GM12878 (cell line): Measurements from ENCODE around the gene PCSK5.

Experiments used
- ATF3 ChIP-seq: IDR thresholded peaks from 2 replicates; pipeline ENCODE4 v1.6.1; 2011; ENCODE audit warnings: low read depth, mild to moderate bottlenecking, low read length, moderate library complexity, borderline replicate concordance; ENCODE audit errors: extremely low read depth
- BRCA1 ChIP-seq: IDR thresholded peaks from 2 replicates; pipeline ENCODE4 v1.6.1; 2011; ENCODE audit warnings: low read depth, low read length, improper control_type of control experiment
- CTCF ChIP-seq, 3 experiments: IDR thresholded peaks in 2 of 3; conservative IDR thresholded peaks in 1 of 3; 2 replicates each; pipeline ENCODE4 v1.5.1; 2011; ENCODE audit warnings: low read depth in 3 of 3, low read length in 3 of 3, mild to moderate bottlenecking in 3 of 3, control low read depth in 2 of 3, moderate library complexity in 2 of 3, inconsistent platforms in 1 of 3, mixed read lengths in 1 of 3; ENCODE audit not compliant: control insufficient read depth in 2 of 3, insufficient read depth in 1 of 3; ENCODE audit errors: extremely low read depth in 1 of 3
- E2F8 ChIP-seq: fragments of 450-650 bp; IDR thresholded peaks from 2 replicates; pipeline ENCODE4 v1.6.1; 2018; ENCODE audit warnings: mild to moderate bottlenecking, low read depth, moderate library complexity; ENCODE audit not compliant: partially characterized antibody
- EGR1 ChIP-seq, 2 experiments: IDR thresholded peaks; 1 replicate in 1 of 2; 2 replicates in 1 of 2; pipeline ENCODE4 v1.6.1; 2011 to 2012; ENCODE audit warnings: low read depth in 2 of 2, low read length in 2 of 2, borderline replicate concordance in 1 of 2, mild to moderate bottlenecking in 1 of 2, moderate library complexity in 1 of 2
- ELK1 ChIP-seq: IDR thresholded peaks from 2 replicates; pipeline ENCODE4 v1.6.1; 2012; ENCODE audit warnings: low read depth, low read length, improper control_type of control experiment
- HDGF ChIP-seq: fragments of 450-650 bp; IDR thresholded peaks from 2 replicates; pipeline ENCODE4 v1.6.1; 2016; ENCODE audit warnings: antibody characterized with exemption
- NR2C2 ChIP-seq: IDR thresholded peaks from 2 replicates; pipeline ENCODE4 v1.6.1; 2011; ENCODE audit warnings: borderline replicate concordance, low read depth; ENCODE audit not compliant: control insufficient read depth, insufficient read length
- POLR2AphosphoS5 ChIP-seq: IDR thresholded peaks from 2 replicates; pipeline ENCODE4 v1.6.1; 2011; ENCODE audit warnings: mild to moderate bottlenecking, low read length, inconsistent platforms
- REST ChIP-seq: IDR thresholded peaks from 2 replicates; pipeline ENCODE4 v1.6.1; 2012; ENCODE audit warnings: mild to moderate bottlenecking, low read depth, low read length
- ZBTB11 ChIP-seq: fragments of 450-650 bp; formaldehyde crosslinking; IDR thresholded peaks from 2 replicates; pipeline ENCODE4 v1.5.0; 2022; ENCODE audit warnings: mild to moderate bottlenecking, missing genetic modification characterization
- ZNF24 ChIP-seq: fragments of 450-650 bp; IDR thresholded peaks from 2 replicates; pipeline ENCODE4 v1.6.1; 2017; ENCODE audit warnings: antibody characterized with exemption, mild to moderate bottlenecking
- ZNF622 ChIP-seq: fragments of 450-650 bp; IDR thresholded peaks from 2 replicates; pipeline ENCODE4 v1.6.1; 2017; ENCODE audit warnings: mild to moderate bottlenecking, inconsistent platforms

GRCh38 chr9:76115396-76115795, 224.9 kb downstream of the PCSK5 start:
- TF ChIP-seq NR2C2: no peak
- no peak for TF ChIP-seq ZBTB11 (CRISPR knock-in tag)
- no peak for TF ChIP-seq ZNF24
- no peak for TF ChIP-seq CTCF (IDR thresholded peaks at IDR 0.05 in 2 of 3, conservative IDR thresholded peaks at IDR 0.05 in 1 of 3; ENCODE audit: control insufficient read depth in 2 of 3, extremely low read depth in 1 of 3, insufficient read depth in 1 of 3, low read depth in 3 of 3, low read length in 3 of 3)
- no peak for TF ChIP-seq ELK1
- TF ChIP-seq HDGF: no peak
- no peak for TF ChIP-seq BRCA1
- TF ChIP-seq REST: no peak
- no peak for TF ChIP-seq ZNF622
- TF ChIP-seq E2F8: no peak
- no peak for TF ChIP-seq POLR2AphosphoS5
- no peak for TF ChIP-seq ATF3
- TF ChIP-seq EGR1 (IDR thresholded peaks at IDR 0.05; ENCODE audit: borderline replicate concordance in 1 of 2, low read depth in 2 of 2, low read length in 2 of 2): no peak
